HUES6 (cell line): ENCODE results near the gene WASHC2C.
"Not testable (repeated sequence)": the region's sequence is repeated elsewhere in the genome, so short reads cannot be mapped to it uniquely, and the experiment has no call there.

ENCODE experiments used
- H3K27ac ChIP-seq: 2 replicates; pipeline ENCODE4 v1.7.0; 2013; ENCODE audit warnings: low read depth, mild to moderate bottlenecking, low read length, inconsistent platforms
- H3K27me3 ChIP-seq: 2 replicates; pipeline ENCODE4 v1.6.1; 2013; ENCODE audit warnings: low read length; ENCODE audit not compliant: control insufficient read depth, insufficient read depth
- H3K36me3 ChIP-seq: 2 replicates; pipeline ENCODE4 v1.6.1; 2013; ENCODE audit warnings: low read length; ENCODE audit not compliant: control insufficient read depth, insufficient read depth
- H3K4me1 ChIP-seq: 2 replicates; pipeline ENCODE4 v1.6.1; 2013; ENCODE audit warnings: low read length; ENCODE audit not compliant: control insufficient read depth, insufficient read depth
- H3K4me3 ChIP-seq: 2 replicates; pipeline ENCODE4 v1.5.1; 2013; ENCODE audit warnings: low read depth, low read length
- H3K9ac ChIP-seq: one replicate; pipeline ENCODE4 v1.6.1; 2013; ENCODE audit warnings: mild to moderate bottlenecking, low read length
- H3K9me3 ChIP-seq: 2 replicates; pipeline ENCODE4 v1.6.1; 2013; ENCODE audit warnings: low read depth, low read length; ENCODE audit not compliant: control insufficient read depth, insufficient read depth

The WASHC2C gene

GRCh38 chr10:45771757-45772461, 44.8 kb downstream of the WASHC2C start:
- H3K27ac ChIP-seq, H3K4me3 ChIP-seq, H3K27me3 ChIP-seq, H3K36me3 ChIP-seq, H3K9me3 ChIP-seq, H3K9ac ChIP-seq, H3K4me1 ChIP-seq: not testable (repeated sequence)

GRCh38 chr10:45786217-45786616, 59.2 kb downstream of the WASHC2C start:
- not testable (repeated sequence) for H3K4me3 ChIP-seq, H3K4me1 ChIP-seq, H3K9ac ChIP-seq, H3K27ac ChIP-seq, H3K9me3 ChIP-seq, H3K27me3 ChIP-seq
- H3K36me3 ChIP-seq = peaks cover 13% of the 10 kb centered on the region

- not testable (repeated sequence) for H3K27me3 ChIP-seq, H3K9ac ChIP-seq, H3K27ac ChIP-seq, H3K4me3 ChIP-seq, H3K9me3 ChIP-seq, H3K4me1 ChIP-seq
- peaks cover 15% of the 10 kb centered on the region for H3K36me3 ChIP-seq
These were observed 60.2 kb downstream of the WASHC2C start for GRCh38 chr10:45787212-45787741.

- H3K9ac ChIP-seq, H3K27ac ChIP-seq, H3K27me3 ChIP-seq, H3K9me3 ChIP-seq, H3K4me1 ChIP-seq, H3K4me3 ChIP-seq: not testable (repeated sequence)
- H3K36me3 ChIP-seq = peaks cover 12% of the 10 kb centered on the region
These were observed 62.9 kb downstream of the WASHC2C start for GRCh38 chr10:45789991-45790390.

GRCh38 chr10:45790694-45791426, 63.8 kb downstream of the WASHC2C start:
- H3K4me3 ChIP-seq, H3K9ac ChIP-seq, H3K36me3 ChIP-seq, H3K4me1 ChIP-seq, H3K27me3 ChIP-seq, H3K9me3 ChIP-seq, H3K27ac ChIP-seq: not testable (repeated sequence)

- not testable (repeated sequence) for H3K36me3 ChIP-seq, H3K27ac ChIP-seq, H3K4me1 ChIP-seq, H3K4me3 ChIP-seq, H3K9me3 ChIP-seq, H3K9ac ChIP-seq, H3K27me3 ChIP-seq
These were observed 67.7 kb downstream of the WASHC2C start for GRCh38 chr10:45794761-45795160.

GRCh38 chr10:45803060-45804010, 76.3 kb downstream of the WASHC2C start:
- not testable (repeated sequence) for H3K4me3 ChIP-seq, H3K36me3 ChIP-seq, H3K9ac ChIP-seq, H3K4me1 ChIP-seq, H3K9me3 ChIP-seq, H3K27me3 ChIP-seq, H3K27ac ChIP-seq

GRCh38 chr10:45804996-45805395, 77.9 kb downstream of the WASHC2C start:
- H3K4me1 ChIP-seq, H3K27me3 ChIP-seq, H3K4me3 ChIP-seq, H3K9me3 ChIP-seq, H3K36me3 ChIP-seq, H3K9ac ChIP-seq, H3K27ac ChIP-seq: not testable (repeated sequence)

GRCh38 chr10:45809837-45810236, 82.8 kb downstream of the WASHC2C start:
- H3K4me1 ChIP-seq = 0 out of 2 replicates have a peak, but pooled peaks cover 4% of the 10 kb centered on the region
- no peak overlapping the region for H3K27ac ChIP-seq

GRCh38 chr10:45811075-45811474, 84.0 kb downstream of the WASHC2C start:
- Histone ChIP-seq H3K9me3 (no peaks in the 10 kb centered on the region), H3K27me3 (no peaks in the 10 kb centered on the region), H3K4me3 (no peak overlapping the region), H3K9ac (no peak overlapping the region), H3K4me1 (0 out of 2 replicates have a peak, but pooled peaks cover 4% of the 10 kb centered on the region), H3K36me3 (no peaks in the 10 kb centered on the region), H3K27ac (no peak overlapping the region)

More at GRCh38 chr10:45809837-45810236, 82.8 kb downstream of the WASHC2C start:
- no peaks in the 10 kb centered on the region for H3K9me3 ChIP-seq
- H3K4me3 ChIP-seq = no peak overlapping the region
- no peaks in the 10 kb centered on the region for H3K27me3 ChIP-seq
- H3K9ac ChIP-seq = no peak overlapping the region
- H3K36me3 ChIP-seq = no peaks in the 10 kb centered on the region
